Esophagus muscularis mucosa (tissue), 3 donors: ENCODE measurements around the gene IQCM.

Experiments
- CTCF ChIP-seq, 3 experiments: fragments of 200-600 bp in 2 of 3; fragments of 450-650 bp in 1 of 3; sonication (generic) in 2 of 3; IDR thresholded peaks; one replicate each; pipeline ENCODE4 v1.5.1; 2017 to 2019; ENCODE audit warnings: antibody characterized with exemption in 3 of 3, mild to moderate bottlenecking in 2 of 3, moderate library complexity in 1 of 3
- POLR2A ChIP-seq: fragments of 450-650 bp; IDR thresholded peaks from one replicate; pipeline ENCODE4 v1.6.1; 2017; ENCODE audit warnings: antibody characterized with exemption, moderate library complexity, mild to moderate bottlenecking, low read depth

GRCh38 chr4:149513081-149513480 is 302.6 kb downstream of the IQCM start:
- TF ChIP-seq CTCF (IDR thresholded peaks at IDR 0.05) = no peak
- no peak for TF ChIP-seq POLR2A
